Measurements from ENCODE around the gene STK32B.

The STK32B gene

GRCh38 chr4:5446595-5447226 is 395.4 kb downstream of the STK32B start:
- DNase-seq (ENCODE audit: low spot score): no peak

- no peak for DNase-seq (ENCODE audit: low spot score)
Observed at GRCh38 chr4:5447755-5448154, 396.5 kb downstream of the STK32B start.

- DNase-seq (ENCODE audit: low spot score): no peak
Observed at GRCh38 chr4:5448221-5448620, 396.9 kb downstream of the STK32B start.

- DNase-seq (ENCODE audit: low spot score): no peak
Observed at GRCh38 chr4:5451243-5451642, 400.0 kb downstream of the STK32B start.

GRCh38 chr4:5452156-5452555 is 400.9 kb downstream of the STK32B start:
- DNase-seq (ENCODE audit: low spot score): no peak

GRCh38 chr4:5455003-5455585 is 403.8 kb downstream of the STK32B start:
- no peak for DNase-seq (ENCODE audit: low spot score)

GRCh38 chr4:5456296-5456845 is 405.1 kb downstream of the STK32B start:
- DNase-seq (ENCODE audit: low spot score): no peak

- DNase-seq (ENCODE audit: low spot score): no peak
Observed at GRCh38 chr4:5458676-5459075, 407.4 kb downstream of the STK32B start.

- DNase-seq (ENCODE audit: low spot score): no peak
Observed at GRCh38 chr4:5459236-5459635, 408.0 kb downstream of the STK32B start.

- DNase-seq (ENCODE audit: low spot score): peak; percentile 16
Observed at GRCh38 chr4:5460106-5460801, 409.0 kb downstream of the STK32B start.

- DNase-seq (ENCODE audit: low spot score): no peak
Observed at GRCh38 chr4:5461477-5461876, 410.2 kb downstream of the STK32B start.

- DNase-seq (ENCODE audit: low spot score): no peak
Observed at GRCh38 chr4:5462254-5462835, 411.1 kb downstream of the STK32B start.

GRCh38 chr4:5462896-5463295 is 411.6 kb downstream of the STK32B start:
- no peak for DNase-seq (ENCODE audit: low spot score)

- DNase-seq (ENCODE audit: low spot score): no peak
Observed at GRCh38 chr4:5463361-5463760, 412.1 kb downstream of the STK32B start.

GRCh38 chr4:5463936-5464650 is 412.8 kb downstream of the STK32B start:
- DNase-seq (ENCODE audit: low spot score): no peak

- DNase-seq (ENCODE audit: low spot score): no peak
Observed at GRCh38 chr4:5465529-5465928, 414.2 kb downstream of the STK32B start.

- no peak for DNase-seq (ENCODE audit: low spot score)
Observed at GRCh38 chr4:5465956-5466355, 414.7 kb downstream of the STK32B start.

GRCh38 chr4:5467111-5467510 is 415.8 kb downstream of the STK32B start:
- no peak for DNase-seq (ENCODE audit: low spot score)

- no peak for DNase-seq (ENCODE audit: low spot score)
Observed at GRCh38 chr4:5469151-5469775, 418.0 kb downstream of the STK32B start.

GRCh38 chr4:5469861-5470260 is 418.6 kb downstream of the STK32B start:
- DNase-seq (ENCODE audit: low spot score): peak; percentile 30

- no peak for DNase-seq (ENCODE audit: low spot score)
Observed at GRCh38 chr4:5470318-5471198, 419.3 kb downstream of the STK32B start.

All from cerebellar cortex (tissue), 1 donor.